Skeletal muscle satellite cell (primary cell): Measurements from ENCODE around the gene KCNQ1.

Experiments
- H3K27me3 ChIP-seq: 2 replicates; pipeline ENCODE4 v1.7.0; 2013; ENCODE audit warnings: low read length; ENCODE audit not compliant: control insufficient read depth, insufficient read depth
- H3K36me3 ChIP-seq: 2 replicates; pipeline ENCODE4 v1.7.0; 2013; ENCODE audit warnings: mild to moderate bottlenecking, control low read depth, low read length; ENCODE audit not compliant: insufficient read depth
- H3K4me1 ChIP-seq: 2 replicates; pipeline ENCODE4 v1.7.0; 2013; ENCODE audit warnings: low read length; ENCODE audit not compliant: control insufficient read depth, insufficient read depth
- H3K4me2 ChIP-seq: 2 replicates; pipeline ENCODE4 v1.7.0; 2013; ENCODE audit warnings: mild to moderate bottlenecking, low read length
- H3K4me3 ChIP-seq: 2 replicates; pipeline ENCODE4 v1.7.0; 2013; ENCODE audit warnings: low read length
- H3K9ac ChIP-seq: 2 replicates; pipeline ENCODE4 v1.7.0; 2013; ENCODE audit warnings: mild to moderate bottlenecking, low read depth, low read length, moderate library complexity
- H3K9me3 ChIP-seq: replicated peaks from 2 replicates; pipeline ENCODE4 v1.7.0; 2013; ENCODE audit warnings: mild to moderate bottlenecking, control low read depth, low read length

Gene KCNQ1

GRCh38 chr11:2844116-2844842 lies 399.5 kb downstream of the KCNQ1 start:
- Histone ChIP-seq H3K9ac (no peak overlapping the region), H3K36me3 (no peaks in the 10 kb centered on the region), H3K9me3 (no peaks in the 10 kb centered on the region), H3K4me3 (no peak overlapping the region), H3K27me3 (peaks cover 17% of the 10 kb centered on the region), H3K4me2 (no peak overlapping the region), H3K4me1 (no peaks in the 10 kb centered on the region)

- Histone ChIP-seq H3K4me2 (no peak overlapping the region), H3K4me1 (no peaks in the 10 kb centered on the region), H3K4me3 (no peak overlapping the region), H3K9me3 (no peaks in the 10 kb centered on the region), H3K36me3 (no peaks in the 10 kb centered on the region), H3K9ac (no peak overlapping the region), H3K27me3 (peaks cover 17% of the 10 kb centered on the region)
Measured at GRCh38 chr11:2844996-2845395, 400.2 kb downstream of the KCNQ1 start.

GRCh38 chr11:2846056-2846455 lies 401.2 kb downstream of the KCNQ1 start:
- H3K36me3 ChIP-seq = no peaks in the 10 kb centered on the region
- no peak overlapping the region for H3K4me2 ChIP-seq
- no peaks in the 10 kb centered on the region for H3K9me3 ChIP-seq
- no peaks in the 10 kb centered on the region for H3K4me1 ChIP-seq
- peaks cover 16% of the 10 kb centered on the region for H3K27me3 ChIP-seq
- no peak overlapping the region for H3K9ac ChIP-seq
- no peak overlapping the region for H3K4me3 ChIP-seq

GRCh38 chr11:2846470-2846869 lies 401.7 kb downstream of the KCNQ1 start:
- H3K36me3 ChIP-seq = no peaks in the 10 kb centered on the region
- H3K4me3 ChIP-seq = no peak overlapping the region
- no peak overlapping the region for H3K9ac ChIP-seq
- H3K4me2 ChIP-seq = no peak overlapping the region
- H3K27me3 ChIP-seq = peaks cover 16% of the 10 kb centered on the region
- no peaks in the 10 kb centered on the region for H3K4me1 ChIP-seq
- H3K9me3 ChIP-seq = no peaks in the 10 kb centered on the region

- peaks cover 12% of the 10 kb centered on the region for H3K27me3 ChIP-seq
- no peaks in the 10 kb centered on the region for H3K9me3 ChIP-seq
- H3K4me3 ChIP-seq = no peak overlapping the region
- H3K4me1 ChIP-seq = no peaks in the 10 kb centered on the region
- no peak overlapping the region for H3K9ac ChIP-seq
- no peak overlapping the region for H3K4me2 ChIP-seq
- H3K36me3 ChIP-seq = no peaks in the 10 kb centered on the region
Measured at GRCh38 chr11:2847561-2847960, 402.8 kb downstream of the KCNQ1 start.

GRCh38 chr11:2848497-2848896 lies 403.7 kb downstream of the KCNQ1 start:
- peaks cover 5% of the 10 kb centered on the region for H3K27me3 ChIP-seq
- no peak overlapping the region for H3K4me2 ChIP-seq
- no peaks in the 10 kb centered on the region for H3K9me3 ChIP-seq

GRCh38 chr11:2849994-2850770 lies 405.4 kb downstream of the KCNQ1 start:
- no peaks in the 10 kb centered on the region for H3K36me3 ChIP-seq
- H3K9ac ChIP-seq = no peak overlapping the region
- peaks cover 19% of the 10 kb centered on the region for H3K27me3 ChIP-seq
- H3K4me1 ChIP-seq = no peaks in the 10 kb centered on the region
- H3K9me3 ChIP-seq = no peaks in the 10 kb centered on the region
- H3K4me3 ChIP-seq = no peak overlapping the region
- no peak overlapping the region for H3K4me2 ChIP-seq

More at GRCh38 chr11:2848497-2848896, 403.7 kb downstream of the KCNQ1 start:
- no peaks in the 10 kb centered on the region for H3K4me1 ChIP-seq
- H3K4me3 ChIP-seq = no peak overlapping the region
- no peaks in the 10 kb centered on the region for H3K36me3 ChIP-seq
- H3K9ac ChIP-seq = no peak overlapping the region

- H3K27me3 ChIP-seq = peaks cover 36% of the 10 kb centered on the region
- no peak overlapping the region for H3K4me2 ChIP-seq
- H3K9ac ChIP-seq = no peak overlapping the region
- H3K36me3 ChIP-seq = no peaks in the 10 kb centered on the region
- H3K4me3 ChIP-seq = no peak overlapping the region
- no peaks in the 10 kb centered on the region for H3K9me3 ChIP-seq
- no peaks in the 10 kb centered on the region for H3K4me1 ChIP-seq
Measured at GRCh38 chr11:2853401-2853800, 408.6 kb downstream of the KCNQ1 start.

GRCh38 chr11:2853997-2854560 lies 409.3 kb downstream of the KCNQ1 start:
- peaks cover 36% of the 10 kb centered on the region for H3K27me3 ChIP-seq
- no peaks in the 10 kb centered on the region for H3K36me3 ChIP-seq
- no peak overlapping the region for H3K9ac ChIP-seq
- H3K4me3 ChIP-seq = no peak overlapping the region
- no peak overlapping the region for H3K4me2 ChIP-seq
- H3K9me3 ChIP-seq = no peaks in the 10 kb centered on the region
- no peaks in the 10 kb centered on the region for H3K4me1 ChIP-seq

- Histone ChIP-seq H3K4me2 (no peak overlapping the region), H3K4me3 (no peak overlapping the region), H3K9me3 (no peaks in the 10 kb centered on the region), H3K4me1 (no peaks in the 10 kb centered on the region), H3K27me3 (peaks cover 41% of the 10 kb centered on the region), H3K9ac (no peak overlapping the region), H3K36me3 (no peaks in the 10 kb centered on the region)
Measured at GRCh38 chr11:2855162-2855561, 410.4 kb downstream of the KCNQ1 start.

GRCh38 chr11:2857276-2857675 lies 412.5 kb downstream of the KCNQ1 start:
- no peaks in the 10 kb centered on the region for H3K36me3 ChIP-seq
- H3K9me3 ChIP-seq = no peaks in the 10 kb centered on the region
- no peak overlapping the region for H3K4me2 ChIP-seq
- no peak overlapping the region for H3K4me3 ChIP-seq
- H3K4me1 ChIP-seq = no peaks in the 10 kb centered on the region
- H3K27me3 ChIP-seq = peaks cover 46% of the 10 kb centered on the region
- H3K9ac ChIP-seq = no peak overlapping the region
